ENCODE measurements around the gene CELF2.

The CELF2 gene

DNA sequence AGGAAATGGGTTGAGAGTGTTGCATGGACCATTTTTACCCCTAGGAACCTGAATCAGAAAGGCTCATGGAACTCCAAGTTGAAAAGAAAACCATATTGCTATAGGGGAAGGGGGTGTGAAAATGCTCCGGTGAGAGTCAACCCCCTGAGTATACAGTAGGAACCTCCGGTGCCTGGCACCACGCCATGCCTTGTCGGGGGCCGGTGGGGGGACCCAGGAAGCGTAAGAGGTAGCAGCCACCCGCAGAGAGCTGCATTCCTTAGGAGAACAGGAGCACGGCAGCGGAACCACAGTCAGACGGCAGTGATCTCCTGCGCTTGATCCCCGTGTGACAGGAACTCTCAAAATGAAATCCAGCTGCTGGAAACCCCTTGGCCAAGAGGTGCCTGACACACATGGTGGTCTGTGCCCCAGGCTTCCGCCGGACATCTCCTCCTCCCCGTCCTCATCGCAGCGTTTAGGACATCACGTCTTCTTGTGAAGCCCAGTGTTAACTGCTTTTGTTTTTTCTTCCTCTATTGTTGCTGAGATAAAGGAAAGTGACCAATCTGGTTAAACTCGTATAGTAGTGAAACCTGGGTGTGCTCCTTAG lies 186.8 kb downstream of the CELF2 start:
- no peak for DNase-seq (ENCODE audit: low read depth)
- TF ChIP-seq, protein P1, sequence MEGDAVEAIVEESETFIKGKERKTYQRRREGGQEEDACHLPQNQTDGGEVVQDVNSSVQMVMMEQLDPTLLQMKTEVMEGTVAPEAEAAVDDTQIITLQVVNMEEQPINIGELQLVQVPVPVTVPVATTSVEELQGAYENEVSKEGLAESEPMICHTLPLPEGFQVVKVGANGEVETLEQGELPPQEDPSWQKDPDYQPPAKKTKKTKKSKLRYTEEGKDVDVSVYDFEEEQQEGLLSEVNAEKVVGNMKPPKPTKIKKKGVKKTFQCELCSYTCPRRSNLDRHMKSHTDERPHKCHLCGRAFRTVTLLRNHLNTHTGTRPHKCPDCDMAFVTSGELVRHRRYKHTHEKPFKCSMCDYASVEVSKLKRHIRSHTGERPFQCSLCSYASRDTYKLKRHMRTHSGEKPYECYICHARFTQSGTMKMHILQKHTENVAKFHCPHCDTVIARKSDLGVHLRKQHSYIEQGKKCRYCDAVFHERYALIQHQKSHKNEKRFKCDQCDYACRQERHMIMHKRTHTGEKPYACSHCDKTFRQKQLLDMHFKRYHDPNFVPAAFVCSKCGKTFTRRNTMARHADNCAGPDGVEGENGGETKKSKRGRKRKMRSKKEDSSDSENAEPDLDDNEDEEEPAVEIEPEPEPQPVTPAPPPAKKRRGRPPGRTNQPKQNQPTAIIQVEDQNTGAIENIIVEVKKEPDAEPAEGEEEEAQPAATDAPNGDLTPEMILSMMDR (IDR thresholded peaks at IDR 0.05; ENCODE audit: low read length, missing control alignments): no peak
- H3K4me3 ChIP-seq (replicated peaks; ENCODE audit: low read depth, low read length): no peak overlapping the region

DNA sequence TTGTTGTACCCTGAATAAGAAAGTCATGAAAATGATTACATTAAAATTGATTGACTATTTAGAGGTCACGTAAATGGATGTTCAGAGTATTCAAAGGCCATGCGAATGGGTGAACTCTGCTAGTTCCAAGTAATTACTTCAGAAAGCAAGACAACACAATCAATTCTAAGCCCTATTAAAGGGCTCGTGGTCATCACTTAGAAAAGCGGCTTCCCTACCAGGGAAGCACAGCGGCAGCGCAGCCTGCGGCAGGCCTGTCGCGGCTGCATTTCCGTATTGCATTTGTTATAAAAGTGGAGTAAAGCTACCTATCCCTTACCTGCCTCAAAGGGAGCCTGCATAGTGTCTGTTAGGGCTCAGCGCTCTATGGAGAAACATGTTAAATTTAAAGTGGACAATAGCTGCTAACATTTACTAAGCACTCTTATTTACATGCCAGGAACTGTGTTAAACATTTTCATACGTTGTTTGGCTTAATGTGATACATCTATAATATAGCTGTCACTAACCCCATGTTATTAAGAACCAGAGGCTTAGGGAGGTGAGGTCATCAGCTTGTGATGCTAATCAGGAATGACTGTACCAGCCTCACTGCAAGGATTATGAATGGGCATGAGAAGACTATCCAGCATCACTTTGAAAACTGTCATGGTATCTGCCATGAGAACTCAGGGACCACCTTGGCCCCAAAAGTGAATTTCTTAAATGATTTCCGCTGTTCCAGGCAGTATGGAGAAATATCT lies 187.5 kb downstream of the CELF2 start:
- no peak for DNase-seq (ENCODE audit: low read depth)
- no peak overlapping the region for H3K4me3 ChIP-seq (replicated peaks; ENCODE audit: low read depth, low read length)
- TF ChIP-seq, protein P1 (IDR thresholded peaks at IDR 0.05; ENCODE audit: low read length, missing control alignments): no peak

GRCh38 chr10:11206676-11207559 lies 189.2 kb downstream of the CELF2 start:
- no peak for DNase-seq (ENCODE audit: low read depth)
- H3K4me3 ChIP-seq (replicated peaks; ENCODE audit: low read depth, low read length): no peak overlapping the region
- TF ChIP-seq, protein P1 (IDR thresholded peaks at IDR 0.05; ENCODE audit: low read length, missing control alignments): no peak

GRCh38 chr10:11207560-11207844 lies 189.8 kb downstream of the CELF2 start:
- DNase-seq (ENCODE audit: low read depth): no peak
- TF ChIP-seq, protein P1 (IDR thresholded peaks at IDR 0.05; ENCODE audit: low read length, missing control alignments): no peak
- H3K4me3 ChIP-seq (replicated peaks; ENCODE audit: low read depth, low read length): no peak overlapping the region

- no peak overlapping the region for H3K4me3 ChIP-seq (replicated peaks; ENCODE audit: low read depth, low read length)
- TF ChIP-seq, protein P1 (IDR thresholded peaks at IDR 0.05; ENCODE audit: low read length, missing control alignments): no peak
- no peak for DNase-seq (ENCODE audit: low read depth)
Observed at GRCh38 chr10:11208243-11208642, 190.6 kb downstream of the CELF2 start.

DNA sequence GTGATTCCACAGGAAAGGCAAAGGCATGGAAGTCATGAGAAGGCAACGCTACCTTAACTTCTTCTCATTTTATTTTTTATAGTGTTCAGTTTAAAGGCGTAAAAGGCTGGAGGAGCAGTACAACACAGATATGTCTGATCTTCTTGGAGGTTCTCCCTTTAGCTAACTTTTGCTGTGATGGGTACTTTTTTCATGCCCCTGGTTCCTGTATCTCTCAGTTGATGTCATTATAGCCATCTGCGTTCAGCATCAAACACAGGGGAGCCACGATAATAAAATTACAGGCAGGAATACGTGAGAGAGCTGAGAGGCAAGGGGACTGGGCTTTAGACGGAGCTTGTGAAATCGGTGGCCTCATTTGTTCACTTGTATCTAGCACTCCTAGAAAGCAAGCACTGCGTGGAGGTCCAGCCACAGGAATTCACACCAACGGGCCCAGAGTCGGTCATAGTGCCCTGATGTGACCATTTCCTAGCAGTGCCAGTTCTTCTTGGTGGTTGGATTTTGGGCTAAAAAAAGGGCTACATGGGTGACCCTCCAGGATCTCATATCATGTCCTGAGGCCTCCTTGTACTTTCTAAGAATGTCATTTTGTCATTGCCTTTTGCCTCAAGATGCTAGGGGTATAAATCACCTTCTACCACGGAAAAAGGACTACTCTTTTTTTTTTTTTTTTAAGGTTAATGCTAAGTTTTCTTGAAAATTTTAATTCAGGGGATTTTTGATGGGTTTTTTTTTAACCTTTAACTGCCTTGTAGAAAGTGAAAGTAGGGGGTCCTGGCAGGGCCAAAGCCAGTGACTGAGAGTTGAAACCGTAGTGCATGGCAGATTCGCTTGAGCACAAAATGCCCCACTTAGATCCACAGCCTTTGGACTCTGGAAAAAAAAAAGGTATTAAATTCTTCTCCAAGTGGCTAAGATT lies 191.5 kb downstream of the CELF2 start:
- no peak for DNase-seq (ENCODE audit: low read depth)
- TF ChIP-seq, protein P1 (IDR thresholded peaks at IDR 0.05; ENCODE audit: low read length, missing control alignments): no peak
- no peak overlapping the region for H3K4me3 ChIP-seq (replicated peaks; ENCODE audit: low read depth, low read length)
